GM12891 (cell line): ENCODE results near the gene ESYT2.

Experiments
- PAX5 ChIP-seq: IDR thresholded peaks from 2 replicates; pipeline ENCODE4 v1.6.1; 2011; ENCODE audit warnings: low read length, moderate library complexity, mild to moderate bottlenecking; ENCODE audit not compliant: insufficient read depth, severe bottlenecking
- POLR2A ChIP-seq: IDR thresholded peaks from 2 replicates; pipeline ENCODE4 v1.6.1; 2011; ENCODE audit warnings: low read depth, low read length, control low read depth
- POLR2AphosphoS5 ChIP-seq: IDR thresholded peaks from 2 replicates; pipeline ENCODE4 v1.6.1; 2011; ENCODE audit warnings: low read depth, low read length, control low read depth

GRCh38 chr7:158816995-158817394, 12.3 kb downstream of the ESYT2 start:
- TF ChIP-seq POLR2AphosphoS5 (no peak), POLR2A (no peak), PAX5 (no peak)
